Spleen (tissue), 11 donors: ENCODE measurements around the gene AFTPH. TPM values are rescaled to one million over a fixed set of nuclear protein-coding genes. Genes with fewer than 3 reads are reported as not detected.

Experiments
- DNase-seq: peaks from one replicate; pipeline ENCODE4 v3.0.0-alpha.2; 2020
- H3K27ac ChIP-seq, 8 donors: fragments of 200-600 bp; sonication (generic) in 7 of 8; 1 replicate in 4 of 8; 2 replicates in 4 of 8; pipeline versions ENCODE4 v1.5.0 to v1.8.0; 2016 to 2021; ENCODE audit warnings: inconsistent platforms in 4 of 8, mild to moderate bottlenecking in 4 of 8, moderate library complexity in 1 of 8
- H3K27me3 ChIP-seq, 7 donors: fragments of 200-600 bp; sonication (generic) in 6 of 7; replicated peaks in 1 of 7; 1 replicate in 4 of 7; 2 replicates in 3 of 7; pipeline versions ENCODE4 v1.5.0 to v1.8.0; 2016 to 2021; ENCODE audit warnings: inconsistent platforms in 3 of 7, mild to moderate bottlenecking in 1 of 7
- H3K36me3 ChIP-seq, 6 donors: fragments of 200-600 bp; sonication (generic) in 5 of 6; 1 replicate in 4 of 6; 2 replicates in 2 of 6; pipeline versions ENCODE4 v1.5.0 to v1.8.0; 2016 to 2021; ENCODE audit warnings: inconsistent platforms in 2 of 6
- H3K4me1 ChIP-seq, 6 donors: fragments of 200-600 bp; sonication (generic) in 5 of 6; 1 replicate in 3 of 6; 2 replicates in 3 of 6; pipeline versions ENCODE4 v1.5.0 to v1.8.0; 2016 to 2021; ENCODE audit warnings: inconsistent platforms in 3 of 6
- H3K4me3 ChIP-seq, 8 donors: fragments of 200-600 bp; sonication (generic) in 7 of 8; 1 replicate in 4 of 8; 2 replicates in 4 of 8; pipeline versions ENCODE4 v1.5.0 to v1.8.0; 2016 to 2021; ENCODE audit warnings: inconsistent platforms in 4 of 8, mild to moderate bottlenecking in 4 of 8, moderate library complexity in 2 of 8
- H3K9me3 ChIP-seq, 8 donors: fragments of 200-600 bp; sonication (generic) in 7 of 8; 1 replicate in 4 of 8; 2 replicates in 4 of 8; pipeline versions ENCODE4 v1.5.0 to v1.8.0; 2016 to 2021; ENCODE audit warnings: inconsistent platforms in 4 of 8
- POLR2A ChIP-seq, 3 donors: fragments of 450-650 bp; IDR thresholded peaks; one replicate each; pipeline ENCODE4 v1.5.1; 2017; ENCODE audit warnings: antibody characterized with exemption in 3 of 3, mild to moderate bottlenecking in 1 of 3
- POLR2AphosphoS5 ChIP-seq, 3 donors: sonication (generic); formaldehyde crosslinking; IDR thresholded peaks; one replicate each; pipeline ENCODE4 v1.5.1; 2017; ENCODE audit warnings: antibody characterized with exemption in 3 of 3
- WGBS, 5 donors: extraction: QIAGEN DNeasy Blood & Tissue Kit in 3 of 5; methylation state at CpG; one replicate each; pipeline versions ENCODE4 v1.1.5 to v1.1.7; 2013 to 2018; 5-methylcytosine and 5-hydroxymethylcytosine counted together
- intact Hi-C: fragments of 100-400 bp; cut with DNase I; formaldehyde crosslinking; loops from one replicate; pipeline ENCODE4 v1.15.0; 2023; ENCODE audit warnings: low total_unique reads
- polyA plus RNA-seq, 3 donors: library from polyadenylated mRNA; stranded (reverse); fragments of 200-250 nt; gene quantifications; one replicate each; pipeline ENCODE4 v1.2.1, GENCODE V29; 2013
- total RNA-seq, 7 donors: library from RNA; depleted of rRNA in 3 of 7; stranded (reverse); fragments of >200 nt in 3 of 7; fragmentation: NEBNext Ultra II Directional in 4 of 7; extraction: Animal tissue kit (Norgen Biotek cat#: 25700) in 4 of 7; gene quantifications; one replicate each; pipeline versions ENCODE4 v1.1.0 to v1.2.1, GENCODE V29; 2016 to 2021
- TF ChIP-seq, protein P1 (sequence below), 11 experiments: fragments of 200-600 bp in 7 of 11; fragments of 450-650 bp in 4 of 11; sonication (generic) in 4 of 11; IDR thresholded peaks in 8 of 11; conservative IDR thresholded peaks in 3 of 11; 1 replicate in 7 of 11; 2 replicates in 4 of 11; pipeline versions ENCODE4 v1.4.0 to v1.8.0; 2016 to 2021; ENCODE audit warnings: antibody characterized with exemption in 11 of 11, inconsistent platforms in 4 of 11, mild to moderate bottlenecking in 1 of 11
- donor health status: healthy with polysubstance abuse.
- donor health status: DM: no; HTN: no; CAD: no; lungs with moderate emphysema.
- donor health status: DM: no; HTN: no; CAD: no.
- donor health status: Bipolar disorder and iron deficiency.
- donor health status: healthy.
- donor health status: DM: no; HTN: no; CAD: no.
- donor health status: DM: yes; HTN: yes; CAD: no.

The AFTPH gene
- total and polyA plus RNA-seq, 10 donors: 36.9 to 71.1 (median 49.9) TPM

DNA sequence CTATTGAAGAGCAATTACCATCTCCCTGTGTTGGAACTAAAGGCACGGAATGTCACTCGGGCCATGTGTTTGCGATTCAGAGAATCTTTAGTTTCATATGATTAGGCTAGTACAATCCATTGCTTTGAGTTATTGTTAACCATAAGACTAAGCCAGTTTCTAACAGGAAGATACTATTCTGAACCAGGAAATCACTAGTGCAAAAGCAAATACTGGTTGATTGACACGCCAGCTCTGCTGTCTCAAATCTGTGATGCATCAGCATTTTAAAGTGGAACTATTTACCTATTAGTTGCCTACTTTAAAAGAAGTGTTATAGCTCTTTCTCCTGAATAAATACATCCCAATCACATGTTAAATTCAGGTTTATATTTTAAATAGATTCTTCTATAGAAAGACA is 61.9 kb downstream of the AFTPH start:
- WGBS, 5 donors: 77 to 91% (median 89%) methylated on average over 4 of the region's 4 CpGs
- Histone ChIP-seq H3K27me3 (no peaks in the 10 kb centered on the region), H3K4me1 (peaks cover 0 to 29% (median 16%) of the 10 kb centered on the region in 6 donors), H3K4me3 (no peak overlapping the region), H3K36me3 (peaks cover 0 to 89% (median 36%) of the 10 kb centered on the region in 6 donors), H3K27ac (peak overlapping the region in 1 of 8 donors; percentile 3), H3K9me3 (no peaks in the 10 kb centered on the region)
- intact Hi-C loops: loop anchor here (5.0 kb wide), 1 partner anchor 286 kb away; no protein-coding TSS in a partner anchor
- DNase-seq: no peak
- TF ChIP-seq POLR2A (IDR thresholded peaks at IDR 0.05) (no peak), POLR2AphosphoS5 (IDR thresholded peaks at IDR 0.05) (no peak)
- TF ChIP-seq, protein P1, sequence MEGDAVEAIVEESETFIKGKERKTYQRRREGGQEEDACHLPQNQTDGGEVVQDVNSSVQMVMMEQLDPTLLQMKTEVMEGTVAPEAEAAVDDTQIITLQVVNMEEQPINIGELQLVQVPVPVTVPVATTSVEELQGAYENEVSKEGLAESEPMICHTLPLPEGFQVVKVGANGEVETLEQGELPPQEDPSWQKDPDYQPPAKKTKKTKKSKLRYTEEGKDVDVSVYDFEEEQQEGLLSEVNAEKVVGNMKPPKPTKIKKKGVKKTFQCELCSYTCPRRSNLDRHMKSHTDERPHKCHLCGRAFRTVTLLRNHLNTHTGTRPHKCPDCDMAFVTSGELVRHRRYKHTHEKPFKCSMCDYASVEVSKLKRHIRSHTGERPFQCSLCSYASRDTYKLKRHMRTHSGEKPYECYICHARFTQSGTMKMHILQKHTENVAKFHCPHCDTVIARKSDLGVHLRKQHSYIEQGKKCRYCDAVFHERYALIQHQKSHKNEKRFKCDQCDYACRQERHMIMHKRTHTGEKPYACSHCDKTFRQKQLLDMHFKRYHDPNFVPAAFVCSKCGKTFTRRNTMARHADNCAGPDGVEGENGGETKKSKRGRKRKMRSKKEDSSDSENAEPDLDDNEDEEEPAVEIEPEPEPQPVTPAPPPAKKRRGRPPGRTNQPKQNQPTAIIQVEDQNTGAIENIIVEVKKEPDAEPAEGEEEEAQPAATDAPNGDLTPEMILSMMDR (IDR thresholded peaks at IDR 0.05 in 8 of 11, conservative IDR thresholded peaks at IDR 0.05 in 3 of 11): no peak

DNA sequence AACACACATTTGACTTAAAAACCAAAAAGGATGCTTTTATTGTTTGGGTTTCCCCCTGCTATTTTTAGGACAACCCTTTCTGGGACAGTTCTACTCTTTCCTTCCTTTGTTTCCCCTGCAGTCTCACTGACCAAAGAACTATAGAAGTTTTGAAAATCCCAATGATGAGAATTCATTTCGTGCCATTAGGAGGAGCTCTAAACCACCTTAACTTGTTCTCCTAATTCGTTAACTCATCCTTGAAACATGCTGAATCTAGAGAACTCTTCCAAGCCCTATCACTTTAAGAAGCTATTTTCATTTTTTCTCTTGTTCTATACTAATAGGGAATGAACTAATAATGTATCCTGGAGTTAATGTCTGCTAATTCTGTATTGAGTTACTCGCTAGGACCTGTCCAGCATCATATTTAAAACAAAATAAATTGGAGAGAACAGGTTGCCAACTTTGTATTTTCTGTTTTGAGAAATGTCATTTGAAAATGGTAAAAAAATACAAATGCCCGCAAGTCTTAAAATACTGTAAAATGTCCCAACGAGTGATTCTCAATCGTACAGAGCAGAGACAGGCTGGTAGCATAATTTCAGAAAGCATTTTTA is 62.9 kb downstream of the AFTPH start:
- Histone ChIP-seq H3K4me3 (no peak overlapping the region), H3K27ac (peak overlapping the region in 5 of 8 donors; percentile 3 to 58 (median 34)), H3K4me1 (peaks cover 0 to 29% (median 16%) of the 10 kb centered on the region in 6 donors), H3K27me3 (no peaks in the 10 kb centered on the region), H3K9me3 (no peaks in the 10 kb centered on the region), H3K36me3 (peaks cover 0 to 89% (median 42%) of the 10 kb centered on the region in 6 donors)
- no peak for TF ChIP-seq POLR2A (IDR thresholded peaks at IDR 0.05)
- TF ChIP-seq, protein P1 (IDR thresholded peaks at IDR 0.05 in 8 of 11, conservative IDR thresholded peaks at IDR 0.05 in 3 of 11): peak; percentile 36 to 75 (median 59)
- no peak for DNase-seq
- 52 to 64% (median 57%) methylated on average over 6 of the region's 6 CpGs for WGBS, 5 donors
- intact Hi-C loops: loop anchor here (5.0 kb wide), 1 partner anchor 285 kb away; no protein-coding TSS in a partner anchor

DNA sequence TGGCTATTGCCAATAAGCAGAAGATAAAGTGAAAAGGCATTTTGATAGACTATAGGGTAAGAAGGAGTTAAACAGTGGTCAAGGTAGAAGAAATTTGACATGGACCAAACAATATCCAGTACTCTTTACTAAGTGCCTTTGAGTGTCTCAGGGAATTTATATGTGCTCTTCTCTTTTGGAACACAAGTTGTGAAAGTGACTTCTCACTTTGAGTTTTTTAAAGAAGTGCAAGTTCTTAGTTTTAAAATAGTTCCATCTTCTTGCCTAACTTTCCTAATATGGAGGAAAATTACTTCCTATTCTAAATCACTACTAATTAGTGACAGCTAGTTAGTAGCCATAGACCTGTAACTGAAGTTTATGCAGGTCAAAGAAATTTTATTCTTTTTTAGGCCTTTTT is 63.4 kb downstream of the AFTPH start:
- TF ChIP-seq, protein P1 (IDR thresholded peaks at IDR 0.05 in 8 of 11, conservative IDR thresholded peaks at IDR 0.05 in 3 of 11): no peak
- TF ChIP-seq POLR2A (IDR thresholded peaks at IDR 0.05) (no peak), POLR2AphosphoS5 (IDR thresholded peaks at IDR 0.05) (no peak)
- H3K27ac ChIP-seq: peak overlapping the region in 4 of 8 donors; percentile 32 to 58 (median 45)

DNA sequence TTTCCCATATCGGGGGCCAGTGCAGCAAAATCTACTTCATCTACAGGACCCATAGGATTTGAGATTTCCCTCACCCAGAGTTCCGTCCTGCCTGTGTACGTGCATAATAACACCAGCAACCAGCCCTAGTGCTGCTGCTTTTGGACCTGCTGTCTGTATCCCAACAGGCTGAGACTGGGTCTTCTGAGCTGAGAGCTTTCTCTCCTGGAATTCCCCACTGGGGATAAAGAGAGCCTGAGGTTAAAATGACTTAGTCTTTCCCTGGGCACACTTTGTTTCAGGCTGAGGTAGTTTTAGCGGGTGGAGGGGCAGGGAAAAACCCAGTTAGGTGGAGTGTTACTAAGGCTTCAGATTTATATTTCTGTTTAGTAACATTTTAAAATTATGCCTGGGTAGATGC is 67.1 kb downstream of the AFTPH start:
- H3K4me3 ChIP-seq: no peak overlapping the region
- H3K27ac ChIP-seq: no peak overlapping the region
- H3K9me3 ChIP-seq: no peaks in the 10 kb centered on the region
- WGBS, 5 donors: 84 to 92% (median 88%) methylated on average over 4 of the region's 4 CpGs
- H3K36me3 ChIP-seq: peaks cover 0 to 75% (median 35%) of the 10 kb centered on the region in 6 donors
- no peaks in the 10 kb centered on the region for H3K27me3 ChIP-seq
- no peak for TF ChIP-seq POLR2A (IDR thresholded peaks at IDR 0.05)
- TF ChIP-seq, protein P1 (IDR thresholded peaks at IDR 0.05 in 8 of 11, conservative IDR thresholded peaks at IDR 0.05 in 3 of 11): no peak
- no peak for TF ChIP-seq POLR2AphosphoS5 (IDR thresholded peaks at IDR 0.05)
- peaks cover 0 to 21% (median 14%) of the 10 kb centered on the region in 6 donors for H3K4me1 ChIP-seq
- no peak for DNase-seq
- intact Hi-C loops: no loop called here

More for the DNA sequence above, 63.4 kb downstream of the AFTPH start:
- DNase-seq: no peak
- peaks cover 0 to 89% (median 44%) of the 10 kb centered on the region in 6 donors for H3K36me3 ChIP-seq
- no peaks in the 10 kb centered on the region for H3K27me3 ChIP-seq
- no peak overlapping the region for H3K4me3 ChIP-seq
- intact Hi-C loops: loop anchor here (5.0 kb wide), 1 partner anchor 285 kb away; no protein-coding TSS in a partner anchor
- peaks cover 0 to 29% (median 14%) of the 10 kb centered on the region in 6 donors for H3K4me1 ChIP-seq
- H3K9me3 ChIP-seq: no peaks in the 10 kb centered on the region
